ENCODE results near the gene GNAT2. TPM values are rescaled to one million over a fixed set of nuclear protein-coding genes. Genes with fewer than 3 reads are reported as not detected.

The GNAT2 gene
- total RNA-seq, 1 experiment from 2014 or later, result not detected

GRCh38 chr1:109652402-109652801, 33.0 kb upstream of the GNAT2 start (continued):
- TF ChIP-seq IRF1 (CRISPR knock-in tag; IDR thresholded peaks at IDR 0.05) (no peak), NR3C1 (CRISPR knock-in tag; conservative IDR thresholded peaks at IDR 0.05; ENCODE audit: low read depth) (no peak), AFF4 (CRISPR knock-in tag; IDR thresholded peaks at IDR 0.05; ENCODE audit: borderline replicate concordance) (no peak), TCF7 (CRISPR knock-in tag; IDR thresholded peaks at IDR 0.05; ENCODE audit: low read depth) (no peak), CDX4 (CRISPR knock-in tag; IDR thresholded peaks at IDR 0.05; ENCODE audit: borderline replicate concordance) (no peak), ZNF138 (CRISPR knock-in tag; conservative IDR thresholded peaks at IDR 0.05) (no peak), SMAD4 (CRISPR knock-in tag; IDR thresholded peaks at IDR 0.05) (no peak), ZNF416 (CRISPR knock-in tag; IDR thresholded peaks at IDR 0.05) (no peak), ETV6 (CRISPR knock-in tag; IDR thresholded peaks at IDR 0.05) (no peak), ZNF532 (CRISPR knock-in tag; IDR thresholded peaks at IDR 0.05; ENCODE audit: borderline replicate concordance) (no peak), OVOL2 (CRISPR knock-in tag; IDR thresholded peaks at IDR 0.05; ENCODE audit: borderline replicate concordance) (no peak)

- Mint-ChIP-seq H3K27me3 (ENCODE audit: low read depth) (peaks cover 37% of the 10 kb centered on the region), H3K27ac (no peak overlapping the region), H3K9me3 (no peaks in the 10 kb centered on the region), H3K4me3 (no peak overlapping the region), H3K4me1 (peaks cover 10% of the 10 kb centered on the region), H3K36me3 (no peaks in the 10 kb centered on the region)
- TF ChIP-seq EMX1 (CRISPR knock-in tag; IDR thresholded peaks at IDR 0.05) (no peak), STAT6 (CRISPR knock-in tag; conservative IDR thresholded peaks at IDR 0.05; ENCODE audit: low read depth) (no peak), ZNF121 (CRISPR knock-in tag; IDR thresholded peaks at IDR 0.05) (no peak)
- ATAC-seq (no peak), DNase-seq (ENCODE audit: low spot score) (no peak)
- ChIA-PET POLR2A (no interaction called here), CTCF (interaction anchor here (0.6 to 5.0 kb wide), 10 partner anchors 10 to 334 kb away, joined by 3 to 65 read pairs (median 4); partner anchors contain the start of genes AHCYL1 and GNAI3)
Measured at GRCh38 chr1:109650609-109651008, 31.2 kb upstream of the GNAT2 start.

Data from WTC11 (cell line).